ENCODE measurements around the gene ADCY2.
A peak's percentile ranks its signal among the peaks of the same experiment; 100 is the strongest.

DNA sequence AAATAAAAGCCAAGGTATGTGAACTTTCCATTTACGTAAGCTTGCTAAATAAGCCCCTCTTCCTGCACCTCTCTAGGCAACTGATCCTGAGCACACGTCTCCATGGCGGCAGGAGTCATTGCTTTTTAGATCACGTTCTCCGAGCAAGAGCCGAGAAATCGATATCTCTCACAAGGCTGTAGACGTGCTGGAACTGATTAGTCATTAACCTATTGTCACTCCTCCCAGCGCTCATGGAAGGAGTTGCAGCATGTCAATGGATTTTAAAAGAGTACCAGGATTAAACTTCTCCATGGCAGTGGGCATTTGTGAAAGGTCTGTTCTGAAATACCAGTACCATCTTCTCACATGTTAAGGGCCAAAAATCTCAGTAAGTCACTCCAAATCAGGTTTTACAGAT lies 4.7 kb upstream of the ADCY2 start:
- TF ChIP-seq, protein P1, sequence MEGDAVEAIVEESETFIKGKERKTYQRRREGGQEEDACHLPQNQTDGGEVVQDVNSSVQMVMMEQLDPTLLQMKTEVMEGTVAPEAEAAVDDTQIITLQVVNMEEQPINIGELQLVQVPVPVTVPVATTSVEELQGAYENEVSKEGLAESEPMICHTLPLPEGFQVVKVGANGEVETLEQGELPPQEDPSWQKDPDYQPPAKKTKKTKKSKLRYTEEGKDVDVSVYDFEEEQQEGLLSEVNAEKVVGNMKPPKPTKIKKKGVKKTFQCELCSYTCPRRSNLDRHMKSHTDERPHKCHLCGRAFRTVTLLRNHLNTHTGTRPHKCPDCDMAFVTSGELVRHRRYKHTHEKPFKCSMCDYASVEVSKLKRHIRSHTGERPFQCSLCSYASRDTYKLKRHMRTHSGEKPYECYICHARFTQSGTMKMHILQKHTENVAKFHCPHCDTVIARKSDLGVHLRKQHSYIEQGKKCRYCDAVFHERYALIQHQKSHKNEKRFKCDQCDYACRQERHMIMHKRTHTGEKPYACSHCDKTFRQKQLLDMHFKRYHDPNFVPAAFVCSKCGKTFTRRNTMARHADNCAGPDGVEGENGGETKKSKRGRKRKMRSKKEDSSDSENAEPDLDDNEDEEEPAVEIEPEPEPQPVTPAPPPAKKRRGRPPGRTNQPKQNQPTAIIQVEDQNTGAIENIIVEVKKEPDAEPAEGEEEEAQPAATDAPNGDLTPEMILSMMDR (conservative IDR thresholded peaks at IDR 0.05; ENCODE audit: low read depth, low read length): 0 out of 2 replicates have a peak, but pooled peaks have one; percentile 19
- no peak for TF ChIP-seq EZH2 (IDR thresholded peaks at IDR 0.05; ENCODE audit: borderline replicate concordance, low read depth, low read length, poor library complexity, severe bottlenecking)
